HepG2 (cell line): Measurements from ENCODE around the gene CHRNB2. TPM values are rescaled to one million over a fixed set of nuclear protein-coding genes. Genes with fewer than 3 reads are reported as not detected.

ENCODE experiments used
- FLYWCH1 ChIP-seq: sonication (generic); formaldehyde crosslinking; IDR thresholded peaks from 2 replicates; pipeline ENCODE4 v1.8.1; 2023; ENCODE audit warnings: mild to moderate bottlenecking, missing genetic modification reagents
- FOSL1 ChIP-seq: sonication (generic); formaldehyde crosslinking; IDR thresholded peaks from 2 replicates; pipeline ENCODE4 v1.9.0; 2021; ENCODE audit warnings: missing genetic modification reagents, borderline replicate concordance
- FOXK2 ChIP-seq: fragments of 450-650 bp; IDR thresholded peaks from 2 replicates; pipeline ENCODE4 v1.6.1; 2016
- GFI1 ChIP-seq: sonication (generic); formaldehyde crosslinking; IDR thresholded peaks from 2 replicates; pipeline ENCODE4 v1.5.0; 2020; ENCODE audit warnings: missing genetic modification reagents, mild to moderate bottlenecking, borderline replicate concordance
- GTF2F1 ChIP-seq: fragments of 150-350 bp; IDR thresholded peaks from 2 replicates; pipeline ENCODE4 v1.6.1; 2014; ENCODE audit warnings: low read length
- HDAC2 ChIP-seq: sonication (generic); formaldehyde crosslinking; IDR thresholded peaks from 2 replicates; pipeline ENCODE4 v1.4.0; 2020; ENCODE audit warnings: missing genetic modification reagents
- HOXA5 ChIP-seq: sonication (generic); formaldehyde crosslinking; IDR thresholded peaks from 2 replicates; pipeline ENCODE4 v1.4.0; 2020; ENCODE audit warnings: missing genetic modification reagents
- HOXA9 ChIP-seq: sonication (generic); formaldehyde crosslinking; IDR thresholded peaks from 2 replicates; pipeline ENCODE4 v1.8.1; 2022; ENCODE audit warnings: missing genetic modification reagents, mild to moderate bottlenecking, moderate library complexity, borderline replicate concordance
- KLF11 ChIP-seq: IDR thresholded peaks from 2 replicates; pipeline ENCODE4 v1.6.1; 2016; ENCODE audit warnings: missing compliant biosample characterization
- KLF6 ChIP-seq: IDR thresholded peaks from 2 replicates; pipeline ENCODE4 v1.8.0; 2016; ENCODE audit warnings: missing biosample characterization, missing genetic modification reagents
- MAFG ChIP-seq: sonication (generic); formaldehyde crosslinking; IDR thresholded peaks from 2 replicates; pipeline ENCODE4 v1.5.1; 2020; ENCODE audit warnings: mild to moderate bottlenecking, missing genetic modification reagents
- NFYB ChIP-seq: sonication (generic); formaldehyde crosslinking; IDR thresholded peaks from 2 replicates; pipeline ENCODE4 v1.4.0; 2020; ENCODE audit warnings: missing genetic modification reagents
- PITX1 ChIP-seq: sonication (generic); formaldehyde crosslinking; IDR thresholded peaks from 2 replicates; pipeline ENCODE4 v1.5.1; 2020; ENCODE audit warnings: mild to moderate bottlenecking, missing genetic modification reagents
- RBAK ChIP-seq: sonication (generic); formaldehyde crosslinking; IDR thresholded peaks from 2 replicates; pipeline ENCODE4 v1.5.1; 2020; ENCODE audit warnings: mild to moderate bottlenecking, missing genetic modification reagents
- RFX5 ChIP-seq: IDR thresholded peaks from 2 replicates; pipeline ENCODE4 v1.6.1; 2011; ENCODE audit warnings: low read depth, low read length, improper control_type of control experiment
- SKI ChIP-seq: fragments of 450-650 bp; IDR thresholded peaks from one replicate; pipeline ENCODE4 v1.6.1; 2018; ENCODE audit warnings: mild to moderate bottlenecking; ENCODE audit not compliant: partially characterized antibody
- SMARCE1 ChIP-seq: fragments of 450-650 bp; IDR thresholded peaks from 2 replicates; pipeline ENCODE4 v1.6.1; 2017; ENCODE audit warnings: borderline replicate concordance
- SP140L ChIP-seq: sonication (generic); formaldehyde crosslinking; IDR thresholded peaks from 2 replicates; pipeline ENCODE4 v1.4.0; 2020; ENCODE audit warnings: missing genetic modification reagents, borderline replicate concordance
- SPEN ChIP-seq: sonication (generic); formaldehyde crosslinking; IDR thresholded peaks from 2 replicates; pipeline ENCODE4 v1.5.1; 2020; ENCODE audit warnings: low read depth, mild to moderate bottlenecking, missing genetic modification reagents
- STAG1 ChIP-seq: sonication (generic); formaldehyde crosslinking; IDR thresholded peaks from 2 replicates; pipeline ENCODE4 v1.4.0; 2020; ENCODE audit warnings: missing genetic modification reagents
- SUZ12 ChIP-seq: fragments of 150-350 bp; IDR thresholded peaks from 2 replicates; pipeline ENCODE4 v1.6.1; 2014; ENCODE audit warnings: low read depth, low read length
- TOPORS ChIP-seq: sonication (generic); formaldehyde crosslinking; IDR thresholded peaks from 2 replicates; pipeline ENCODE4 v1.8.0; 2023; ENCODE audit warnings: mild to moderate bottlenecking, missing genetic modification reagents
- ZFP90 ChIP-seq: sonication (generic); formaldehyde crosslinking; IDR thresholded peaks from 2 replicates; pipeline ENCODE4 v1.8.0; 2022; ENCODE audit warnings: missing genetic modification reagents, mild to moderate bottlenecking, inconsistent platforms, borderline replicate concordance
- ZNF350 ChIP-seq: sonication (generic); formaldehyde crosslinking; IDR thresholded peaks from 2 replicates; pipeline ENCODE4 v1.4.0; 2020; ENCODE audit warnings: mild to moderate bottlenecking, low read depth, missing genetic modification reagents, borderline replicate concordance
- ZNF546 ChIP-seq: sonication (generic); formaldehyde crosslinking; conservative IDR thresholded peaks from 2 replicates; pipeline ENCODE4 v1.8.1; 2023; ENCODE audit warnings: mild to moderate bottlenecking, missing genetic modification reagents
- ZNF616 ChIP-seq: sonication (generic); formaldehyde crosslinking; IDR thresholded peaks from 2 replicates; pipeline ENCODE4 v1.5.0; 2020; ENCODE audit warnings: low read depth, mild to moderate bottlenecking, missing genetic modification reagents
- ZSCAN30 ChIP-seq: sonication (generic); formaldehyde crosslinking; IDR thresholded peaks from 2 replicates; pipeline ENCODE4 v1.5.0; 2020; ENCODE audit warnings: mild to moderate bottlenecking, missing genetic modification reagents
- polyA plus RNA-seq, 8 experiments: library from polyadenylated mRNA; depleted of rRNA in 3 of 8; stranded (reverse) in 7 of 8; unstranded in 1 of 8; fragments of >200 nt; fragmentation: Illumina TruSeq in 4 of 8; extraction: Trizol in 4 of 8; gene quantifications; 2 replicates each; pipeline versions ENCODE4 v1.2.1 to v1.2.3, GENCODE V29; 2011 to 2016; ENCODE audit warnings: low read depth in 4 of 8, missing spikeins in 1 of 8, mixed read lengths in 1 of 8; ENCODE audit not compliant: insufficient read depth in 1 of 8
- total RNA-seq, 5 experiments: library from RNA; depleted of rRNA; stranded (reverse); fragments of >200 nt; fragmentation: Illumina TruSeq; extraction: Trizol; gene quantifications; 2 replicates each; pipeline ENCODE4 v1.2.3, GENCODE V29; 2016; ENCODE audit warnings: low read depth in 1 of 5
- TF ChIP-seq, protein P1 (sequence below): sonication (generic); formaldehyde crosslinking; IDR thresholded peaks from 2 replicates; pipeline ENCODE4 v1.5.1; 2020; ENCODE audit warnings: mild to moderate bottlenecking, moderate library complexity, missing genetic modification reagents
- TF ChIP-seq, protein P2 (sequence below): sonication (generic); formaldehyde crosslinking; IDR thresholded peaks from 2 replicates; pipeline ENCODE4 v1.8.0; 2022; ENCODE audit warnings: missing genetic modification reagents, mild to moderate bottlenecking, borderline replicate concordance
- TF ChIP-seq, protein P3 (sequence below): sonication (generic); formaldehyde crosslinking; IDR thresholded peaks from 2 replicates; pipeline ENCODE4 v1.4.0; 2020; ENCODE audit warnings: missing genetic modification reagents, mild to moderate bottlenecking, borderline replicate concordance

CHRNB2 gene
- total and polyA plus RNA-seq, 2 of the 13 experiments (the other 11 are each of a cell fraction or from before 2014, with no cell fraction given) = 0.03 to 0.07 TPM

DNA sequence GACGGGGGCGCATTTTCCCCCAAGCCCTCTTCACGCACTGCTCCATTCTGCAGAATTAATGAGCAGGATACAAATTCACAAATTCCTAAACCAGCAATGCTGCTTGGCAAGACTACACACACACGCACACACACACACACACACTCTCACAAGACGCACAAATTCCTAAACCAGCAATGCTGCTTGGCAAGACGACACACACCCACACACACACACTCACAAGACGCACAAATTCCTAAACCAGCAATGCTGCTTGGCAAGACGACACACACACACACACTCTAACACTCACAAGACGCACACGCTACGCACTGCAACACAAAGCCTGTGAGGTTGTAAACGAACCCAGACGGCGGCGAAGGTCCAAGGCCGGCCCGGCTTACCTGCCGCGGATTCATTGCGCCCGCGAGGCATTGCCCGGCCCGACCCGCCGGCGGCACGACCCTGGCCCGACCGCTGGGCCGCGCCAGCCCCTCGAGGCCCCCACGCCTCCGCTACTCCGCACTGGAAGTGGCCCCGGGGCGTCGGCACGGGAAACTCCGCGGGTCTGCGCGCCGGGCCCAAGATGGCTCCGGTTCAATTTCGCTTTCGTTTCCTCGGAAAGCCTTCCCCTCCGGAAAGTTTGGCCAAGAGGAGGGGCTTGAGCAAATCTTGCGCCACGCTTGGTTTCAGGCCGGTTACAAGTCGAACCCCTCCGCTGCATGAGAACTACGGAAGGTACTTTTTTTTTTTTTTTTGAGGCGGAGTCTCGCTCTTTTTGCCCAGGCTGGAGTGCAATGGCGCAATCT lies 40.2 kb downstream of the CHRNB2 start, which contains the start of gene ADAR (continued):
- TF ChIP-seq FLYWCH1 (CRISPR knock-in tag) = no peak
- TF ChIP-seq ZFP90 (CRISPR knock-in tag) = no peak
- TF ChIP-seq SUZ12 = no peak
- TF ChIP-seq SMARCE1 = no peak
- TF ChIP-seq, protein P1, sequence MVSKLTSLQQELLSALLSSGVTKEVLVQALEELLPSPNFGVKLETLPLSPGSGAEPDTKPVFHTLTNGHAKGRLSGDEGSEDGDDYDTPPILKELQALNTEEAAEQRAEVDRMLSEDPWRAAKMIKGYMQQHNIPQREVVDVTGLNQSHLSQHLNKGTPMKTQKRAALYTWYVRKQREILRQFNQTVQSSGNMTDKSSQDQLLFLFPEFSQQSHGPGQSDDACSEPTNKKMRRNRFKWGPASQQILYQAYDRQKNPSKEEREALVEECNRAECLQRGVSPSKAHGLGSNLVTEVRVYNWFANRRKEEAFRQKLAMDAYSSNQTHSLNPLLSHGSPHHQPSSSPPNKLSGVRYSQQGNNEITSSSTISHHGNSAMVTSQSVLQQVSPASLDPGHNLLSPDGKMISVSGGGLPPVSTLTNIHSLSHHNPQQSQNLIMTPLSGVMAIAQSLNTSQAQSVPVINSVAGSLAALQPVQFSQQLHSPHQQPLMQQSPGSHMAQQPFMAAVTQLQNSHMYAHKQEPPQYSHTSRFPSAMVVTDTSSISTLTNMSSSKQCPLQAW (CRISPR knock-in tag) = no peak
- no peak; the same call in 1 of the 2 replicates for TF ChIP-seq ZNF350
- no peak for TF ChIP-seq RFX5
- no peak for TF ChIP-seq GTF2F1
- no peak for TF ChIP-seq ZSCAN30 (CRISPR knock-in tag)
- TF ChIP-seq, protein P2, sequence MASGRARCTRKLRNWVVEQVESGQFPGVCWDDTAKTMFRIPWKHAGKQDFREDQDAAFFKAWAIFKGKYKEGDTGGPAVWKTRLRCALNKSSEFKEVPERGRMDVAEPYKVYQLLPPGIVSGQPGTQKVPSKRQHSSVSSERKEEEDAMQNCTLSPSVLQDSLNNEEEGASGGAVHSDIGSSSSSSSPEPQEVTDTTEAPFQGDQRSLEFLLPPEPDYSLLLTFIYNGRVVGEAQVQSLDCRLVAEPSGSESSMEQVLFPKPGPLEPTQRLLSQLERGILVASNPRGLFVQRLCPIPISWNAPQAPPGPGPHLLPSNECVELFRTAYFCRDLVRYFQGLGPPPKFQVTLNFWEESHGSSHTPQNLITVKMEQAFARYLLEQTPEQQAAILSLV (CRISPR knock-in tag) = peak; percentile 67; the same call in 1 of the 2 replicates
- no peak for TF ChIP-seq STAG1 (CRISPR knock-in tag)
- no peak for TF ChIP-seq RBAK (CRISPR knock-in tag)
- no peak for TF ChIP-seq TOPORS (CRISPR knock-in tag)
- no peak for TF ChIP-seq KLF11 (CRISPR knock-in tag)
- no peak for TF ChIP-seq ZNF616 (CRISPR knock-in tag)
- TF ChIP-seq PITX1 (CRISPR knock-in tag) = no peak; the same call in 1 of the 2 replicates
- TF ChIP-seq GFI1 = no peak; the same call in 1 of the 2 replicates
- no peak for TF ChIP-seq MAFG (CRISPR knock-in tag)
- TF ChIP-seq SKI = peak; percentile 29
- TF ChIP-seq FOSL1 (CRISPR knock-in tag) = no peak
- TF ChIP-seq HOXA9 (CRISPR knock-in tag) = no peak
- 0 out of 2 replicates have a peak, but pooled peaks have one; percentile 20 for TF ChIP-seq HDAC2
- TF ChIP-seq FOXK2 = no peak
- no peak for TF ChIP-seq SPEN (CRISPR knock-in tag)
- no peak for TF ChIP-seq NFYB (CRISPR knock-in tag)
- TF ChIP-seq, protein P3, sequence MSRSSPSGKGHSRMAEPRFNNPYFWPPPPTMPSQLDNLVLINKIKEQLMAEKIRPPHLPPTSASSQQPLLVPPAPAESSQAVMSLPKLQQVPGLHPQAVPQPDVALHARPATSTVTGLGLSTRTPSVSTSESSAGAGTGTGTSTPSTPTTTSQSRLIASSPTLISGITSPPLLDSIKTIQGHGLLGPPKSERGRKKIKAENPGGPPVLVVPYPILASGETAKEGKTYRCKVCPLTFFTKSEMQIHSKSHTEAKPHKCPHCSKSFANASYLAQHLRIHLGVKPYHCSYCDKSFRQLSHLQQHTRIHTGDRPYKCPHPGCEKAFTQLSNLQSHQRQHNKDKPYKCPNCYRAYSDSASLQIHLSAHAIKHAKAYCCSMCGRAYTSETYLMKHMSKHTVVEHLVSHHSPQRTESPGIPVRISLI (CRISPR knock-in tag) = peak; percentile 99
- TF ChIP-seq HOXA5 (CRISPR knock-in tag) = no peak
- TF ChIP-seq SP140L (CRISPR knock-in tag) = no peak
- TF ChIP-seq KLF6 (CRISPR knock-in tag) = no peak
- TF ChIP-seq ZNF546 (CRISPR knock-in tag) = no peak
